22Rv1 (cell line): ENCODE data around the gene IPCEF1.

Source experiments
- CTCF ChIP-seq: fragments of 450-650 bp; IDR thresholded peaks from 2 replicates; pipeline ENCODE4 v1.5.1; 2017; ENCODE audit warnings: mild to moderate bottlenecking
- ZFX ChIP-seq: fragments of 450-650 bp; IDR thresholded peaks from 2 replicates; pipeline ENCODE4 v1.6.1; 2017; ENCODE audit warnings: antibody characterized with exemption, borderline replicate concordance

- no peak for TF ChIP-seq CTCF
- TF ChIP-seq ZFX = no peak
Measured at GRCh38 chr6:154247119-154247861, 109.3 kb downstream of the IPCEF1 start.
